Type B pancreatic cell (in vitro differentiated cells): ENCODE data around the gene CHORDC1. TPM values are rescaled to one million over a fixed set of nuclear protein-coding genes. Genes with fewer than 3 reads are reported as not detected.
A peak's percentile ranks its signal among the peaks of the same experiment; 100 is the strongest.
"Not testable (repeated sequence)": the region's sequence is repeated elsewhere in the genome, so short reads cannot be mapped to it uniquely, and the experiment has no call there.

Experiments
- DNase-seq: peaks from one replicate; pipeline ENCODE4 v3.0.0; 2021; ENCODE audit warnings: mixed read lengths; ENCODE audit not compliant: unreplicated experiment; ENCODE audit errors: extremely low spot score
- H3K27ac Mint-ChIP-seq: 2 replicates; pipeline ENCODE4 v1.8.0; 2021; ENCODE audit warnings: mild to moderate bottlenecking, mixed read lengths
- H3K27me3 Mint-ChIP-seq: 2 replicates; pipeline ENCODE4 v1.8.0; 2021; ENCODE audit warnings: mixed read lengths
- H3K36me3 Mint-ChIP-seq: 2 replicates; pipeline ENCODE4 v1.8.0; 2021; ENCODE audit warnings: mixed read lengths
- H3K4me1 Mint-ChIP-seq: one replicate; pipeline ENCODE4 v1.8.0; 2021; ENCODE audit warnings: mixed read lengths; ENCODE audit not compliant: unreplicated experiment
- H3K4me3 Mint-ChIP-seq: 2 replicates; pipeline ENCODE4 v1.8.0; 2021; ENCODE audit warnings: mild to moderate bottlenecking, mixed read lengths
- H3K9me3 Mint-ChIP-seq: 2 replicates; pipeline ENCODE4 v1.8.0; 2021; ENCODE audit warnings: mixed read lengths
- total RNA-seq: library from RNA; stranded (reverse); gene quantifications from 2 replicates; pipeline ENCODE4 v1.2.1, GENCODE V29; 2021; ENCODE audit warnings: low replicate concordance
- TF ChIP-seq, protein P1 (sequence below): fragments of 200-600 bp; sonication (generic); conservative IDR thresholded peaks from 2 replicates; pipeline ENCODE4 v1.5.0; 2021; ENCODE audit warnings: antibody characterized with exemption, mild to moderate bottlenecking

The CHORDC1 gene
- total RNA-seq, 1 donor from 2014 or later = 63.7 TPM

DNA sequence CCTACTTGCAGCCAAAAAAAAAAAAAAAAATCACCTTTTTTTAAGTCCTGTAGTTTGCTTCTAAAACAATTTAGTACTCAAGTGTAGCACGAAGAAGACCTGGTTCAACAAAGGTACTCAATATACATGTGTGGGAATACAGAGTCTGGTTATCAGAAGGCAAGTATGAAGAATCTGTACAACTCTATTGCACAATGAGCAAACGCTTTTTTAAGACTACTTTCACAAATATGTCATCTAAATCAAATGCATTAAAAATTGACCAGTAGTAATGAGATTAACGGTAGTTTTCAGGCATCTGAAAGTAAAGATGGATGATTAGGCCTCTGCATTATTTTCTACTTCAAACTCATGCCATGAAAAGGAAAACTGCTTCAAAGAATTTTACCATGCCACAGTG is 9.5 kb downstream of the CHORDC1 start:
- Mint-ChIP-seq H3K4me1 (peaks cover 6% of the 10 kb centered on the region), H3K9me3 (no peaks in the 10 kb centered on the region), H3K4me3 (no peak overlapping the region), H3K27ac (no peak overlapping the region), H3K27me3 (no peaks in the 10 kb centered on the region), H3K36me3 (peaks cover 40% of the 10 kb centered on the region)
- no peak for DNase-seq
- TF ChIP-seq, protein P1, sequence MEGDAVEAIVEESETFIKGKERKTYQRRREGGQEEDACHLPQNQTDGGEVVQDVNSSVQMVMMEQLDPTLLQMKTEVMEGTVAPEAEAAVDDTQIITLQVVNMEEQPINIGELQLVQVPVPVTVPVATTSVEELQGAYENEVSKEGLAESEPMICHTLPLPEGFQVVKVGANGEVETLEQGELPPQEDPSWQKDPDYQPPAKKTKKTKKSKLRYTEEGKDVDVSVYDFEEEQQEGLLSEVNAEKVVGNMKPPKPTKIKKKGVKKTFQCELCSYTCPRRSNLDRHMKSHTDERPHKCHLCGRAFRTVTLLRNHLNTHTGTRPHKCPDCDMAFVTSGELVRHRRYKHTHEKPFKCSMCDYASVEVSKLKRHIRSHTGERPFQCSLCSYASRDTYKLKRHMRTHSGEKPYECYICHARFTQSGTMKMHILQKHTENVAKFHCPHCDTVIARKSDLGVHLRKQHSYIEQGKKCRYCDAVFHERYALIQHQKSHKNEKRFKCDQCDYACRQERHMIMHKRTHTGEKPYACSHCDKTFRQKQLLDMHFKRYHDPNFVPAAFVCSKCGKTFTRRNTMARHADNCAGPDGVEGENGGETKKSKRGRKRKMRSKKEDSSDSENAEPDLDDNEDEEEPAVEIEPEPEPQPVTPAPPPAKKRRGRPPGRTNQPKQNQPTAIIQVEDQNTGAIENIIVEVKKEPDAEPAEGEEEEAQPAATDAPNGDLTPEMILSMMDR = no peak

- TF ChIP-seq, protein P1 = no peak
- Mint-ChIP-seq H3K27me3 (no peaks in the 10 kb centered on the region), H3K4me3 (no peak overlapping the region), H3K9me3 (no peaks in the 10 kb centered on the region), H3K4me1 (no peaks in the 10 kb centered on the region), H3K36me3 (peaks cover 42% of the 10 kb centered on the region), H3K27ac (no peak overlapping the region)
- DNase-seq = no peak
These were observed 14.0 kb downstream of the CHORDC1 start for GRCh38 chr11:90208857-90209256.

DNA sequence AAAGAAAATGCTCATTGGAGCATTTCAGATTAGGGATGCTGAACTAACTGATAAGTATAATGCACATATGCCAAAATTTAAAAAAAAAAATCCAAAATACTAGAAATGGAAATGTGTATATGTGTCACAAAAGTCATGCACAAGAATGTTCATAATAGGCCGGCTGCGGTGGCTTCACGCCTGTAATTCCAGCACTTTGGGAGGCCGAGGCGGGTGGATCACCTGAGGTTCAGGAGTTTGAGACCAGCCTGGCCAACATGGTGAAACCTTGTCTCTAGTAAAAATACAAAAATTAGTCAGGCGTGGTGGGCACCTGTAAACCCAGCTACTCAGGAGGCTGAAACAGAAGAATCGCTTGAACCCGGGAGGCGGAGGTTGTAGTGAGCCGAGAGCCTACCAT is 14.9 kb downstream of the CHORDC1 start:
- not testable (repeated sequence) for H3K27me3 Mint-ChIP-seq, H3K9me3 Mint-ChIP-seq
- H3K36me3 Mint-ChIP-seq = peaks cover 36% of the 10 kb centered on the region

DNA sequence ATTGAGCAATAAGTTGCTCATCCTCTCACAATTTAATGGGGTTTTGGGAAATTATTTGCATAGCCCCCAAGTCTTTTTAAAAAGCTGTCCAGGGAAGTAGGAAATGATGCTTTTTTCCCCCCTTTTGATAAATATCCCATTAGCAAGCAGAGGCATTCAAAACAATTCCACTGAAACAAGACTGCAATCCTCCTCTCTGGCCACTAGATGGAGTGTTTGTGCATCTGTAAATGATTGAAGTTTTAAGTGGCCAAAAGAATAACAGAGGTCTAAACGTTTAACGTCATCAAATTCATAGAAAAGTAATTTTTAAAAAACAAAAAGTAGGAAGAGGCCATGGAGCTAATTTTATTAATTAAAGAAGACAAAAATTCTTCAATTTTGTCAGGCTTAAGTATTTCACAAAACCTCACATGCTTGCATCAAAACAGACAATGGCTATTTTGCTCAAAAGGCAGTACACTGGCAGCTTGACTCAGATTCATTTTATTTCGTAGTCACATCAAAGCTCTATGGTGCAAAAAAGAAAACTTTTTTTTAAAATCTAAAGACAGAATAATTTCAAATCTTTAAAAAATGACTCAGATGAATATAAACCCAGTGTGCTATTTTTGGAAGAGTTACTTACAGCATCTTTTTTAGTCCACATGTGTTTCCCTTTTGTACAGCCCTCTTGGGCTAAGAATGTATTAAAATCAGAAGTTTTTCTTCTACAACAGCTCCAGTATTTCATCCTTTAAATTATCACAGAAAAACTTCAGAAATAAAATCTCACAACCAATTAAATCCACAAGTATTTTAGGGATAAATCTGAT is 17.8 kb downstream of the CHORDC1 start:
- no peak for DNase-seq
- H3K27ac Mint-ChIP-seq = no peak overlapping the region
- no peaks in the 10 kb centered on the region for H3K9me3 Mint-ChIP-seq
- no peaks in the 10 kb centered on the region for H3K4me1 Mint-ChIP-seq
- H3K36me3 Mint-ChIP-seq = peaks cover 36% of the 10 kb centered on the region
- H3K4me3 Mint-ChIP-seq = no peak overlapping the region
- TF ChIP-seq, protein P1 = peak; percentile 90
- no peaks in the 10 kb centered on the region for H3K27me3 Mint-ChIP-seq

More for the DNA sequence above, 14.9 kb downstream of the CHORDC1 start:
- not testable (repeated sequence) for H3K27ac Mint-ChIP-seq, H3K4me3 Mint-ChIP-seq, H3K4me1 Mint-ChIP-seq, DNase-seq

DNA sequence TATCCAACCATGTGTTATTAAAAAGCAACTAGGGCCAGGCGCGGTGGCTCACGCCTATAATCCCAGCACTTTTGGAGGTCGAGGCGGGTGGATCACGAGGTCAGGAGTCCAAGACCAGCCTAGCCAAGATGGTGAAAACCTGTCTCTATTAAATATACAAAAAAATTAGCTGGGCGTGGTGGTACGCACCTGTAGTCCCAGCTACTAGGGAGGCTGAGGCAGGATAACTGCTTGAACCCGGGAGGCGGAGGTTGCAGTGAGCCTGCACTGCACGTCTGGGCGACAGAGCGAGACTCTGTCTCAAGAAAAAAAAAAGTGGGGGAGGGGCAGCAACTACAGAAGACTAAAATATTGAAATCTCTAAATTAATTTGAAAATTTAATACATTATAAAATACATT is 18.4 kb downstream of the CHORDC1 start:
- TF ChIP-seq, protein P1 = no peak
- no peaks in the 10 kb centered on the region for H3K27me3 Mint-ChIP-seq
- H3K36me3 Mint-ChIP-seq = peaks cover 30% of the 10 kb centered on the region
- H3K4me3 Mint-ChIP-seq = no peak overlapping the region
- H3K4me1 Mint-ChIP-seq = no peaks in the 10 kb centered on the region
- DNase-seq = no peak
- no peaks in the 10 kb centered on the region for H3K9me3 Mint-ChIP-seq
- H3K27ac Mint-ChIP-seq = no peak overlapping the region

GRCh38 chr11:90202342-90202741 is 20.5 kb downstream of the CHORDC1 start:
- TF ChIP-seq, protein P1 = no peak
- no peak overlapping the region for H3K27ac Mint-ChIP-seq
- H3K4me3 Mint-ChIP-seq = no peak overlapping the region
- no peak for DNase-seq
- no peaks in the 10 kb centered on the region for H3K9me3 Mint-ChIP-seq
- H3K4me1 Mint-ChIP-seq = no peaks in the 10 kb centered on the region
- H3K27me3 Mint-ChIP-seq = no peaks in the 10 kb centered on the region
- peaks cover 24% of the 10 kb centered on the region for H3K36me3 Mint-ChIP-seq
